ENCODE data around the gene CHST15. TPM values are rescaled to one million over a fixed set of nuclear protein-coding genes. Genes with fewer than 3 reads are reported as not detected.

The CHST15 gene
- total and polyA plus RNA-seq, 7 experiments from 2014 or later = 0.27 to 43.3 (median 2.2) TPM

DNA sequence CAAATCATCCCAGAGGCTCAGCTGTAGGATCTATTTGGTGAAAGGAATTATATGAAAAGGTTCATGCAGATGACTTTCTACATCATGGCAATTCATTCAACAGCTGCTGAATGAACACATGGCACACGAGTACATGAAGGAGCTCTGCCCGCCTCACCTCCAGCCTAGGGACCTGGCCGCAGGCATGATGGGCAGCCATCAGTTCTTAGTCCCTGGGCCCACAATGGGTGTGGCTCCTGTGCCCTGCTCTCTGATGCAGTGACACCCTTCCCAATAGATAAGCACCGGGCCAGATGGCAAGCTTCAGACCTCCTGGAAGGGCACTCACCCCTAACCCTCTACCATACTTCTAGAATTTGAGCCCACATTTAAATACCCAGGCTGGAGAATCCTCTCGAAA, 3.5 kb downstream of the CHST15 start:
- peaks cover 0 to 13% (median 5%) of the 10 kb centered on the region in 7 donors for H3K4me1 Mint-ChIP-seq
- no peak for ATAC-seq
- H3K9me3 Mint-ChIP-seq = no peaks in the 10 kb centered on the region
- no peak overlapping the region for H3K27ac ChIP-seq (ENCODE audit: low read depth, low read length)
- H3K27me3 ChIP-seq (ENCODE audit: control insufficient read depth in 2 of 2, insufficient read depth in 2 of 2, low read length in 2 of 2) = no peaks in the 10 kb centered on the region
- peaks cover 0 to 4% (median 0%) of the 10 kb centered on the region in 5 donors for H3K36me3 Mint-ChIP-seq
- ChIA-PET POLR2A (no interaction called here), CTCF (no interaction called here)
- no peak overlapping the region for H3K4me3 Mint-ChIP-seq
- H3K27ac Mint-ChIP-seq = no peak overlapping the region
- no peaks in the 10 kb centered on the region for H3K4me1 ChIP-seq (ENCODE audit: control insufficient read depth in 2 of 2, insufficient read depth in 2 of 2, low read length in 2 of 2)
- DNase-seq = no peak
- intact Hi-C loops (cut with micrococcal nuclease) = no loop called here
- peaks cover 16 to 54% (median 28%) of the 10 kb centered on the region in 5 donors for H3K27me3 Mint-ChIP-seq
- H3K4me3 ChIP-seq (ENCODE audit: low read length) = no peak overlapping the region
- no peaks in the 10 kb centered on the region for H3K9me3 ChIP-seq (ENCODE audit: control insufficient read depth in 2 of 3, low read length in 3 of 3)
- no peaks in the 10 kb centered on the region for H3K36me3 ChIP-seq (ENCODE audit: control insufficient read depth in 2 of 3, insufficient read depth in 3 of 3, low read length in 3 of 3)

DNA sequence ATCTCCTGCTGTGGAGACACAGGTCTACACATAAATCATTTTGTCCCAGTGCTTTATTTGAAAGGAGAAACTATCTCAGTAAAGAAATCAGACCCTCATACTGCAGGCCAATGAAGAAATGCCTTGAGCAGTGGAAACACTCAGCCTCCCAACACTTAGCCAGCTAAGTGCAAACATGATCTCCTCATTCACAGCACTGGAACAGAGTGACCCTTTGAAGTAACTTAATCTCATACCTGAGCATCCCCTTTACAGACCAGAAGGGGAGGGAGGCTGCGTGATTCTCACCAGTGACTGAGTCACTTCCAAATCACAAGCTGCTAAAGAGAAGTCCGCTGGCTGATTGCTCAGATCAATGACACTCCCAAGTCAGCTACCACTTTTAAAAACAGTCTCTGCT, 4.5 kb downstream of the CHST15 start:
- H3K4me1 Mint-ChIP-seq = peaks cover 0 to 14% (median 5%) of the 10 kb centered on the region in 7 donors
- ChIA-PET CTCF (no interaction called here), POLR2A (no interaction called here)
- Histone ChIP-seq H3K27me3 (ENCODE audit: control insufficient read depth in 2 of 2, insufficient read depth in 2 of 2, low read length in 2 of 2) (no peaks in the 10 kb centered on the region), H3K27ac (ENCODE audit: low read depth, low read length) (no peak overlapping the region), H3K4me3 (ENCODE audit: low read length) (no peak overlapping the region), H3K4me1 (ENCODE audit: control insufficient read depth in 2 of 2, insufficient read depth in 2 of 2, low read length in 2 of 2) (no peaks in the 10 kb centered on the region), H3K36me3 (ENCODE audit: control insufficient read depth in 2 of 3, insufficient read depth in 3 of 3, low read length in 3 of 3) (no peaks in the 10 kb centered on the region), H3K9me3 (ENCODE audit: control insufficient read depth in 2 of 3, low read length in 3 of 3) (no peaks in the 10 kb centered on the region)
- peaks cover 11 to 44% (median 23%) of the 10 kb centered on the region in 5 donors for H3K27me3 Mint-ChIP-seq
- no peak overlapping the region for H3K27ac Mint-ChIP-seq
- H3K36me3 Mint-ChIP-seq = peaks cover 0 to 4% (median 0%) of the 10 kb centered on the region in 5 donors
- H3K4me3 Mint-ChIP-seq = no peak overlapping the region
- ATAC-seq (no peak), DNase-seq (no peak)
- intact Hi-C loops (cut with micrococcal nuclease) = no loop called here
- no peaks in the 10 kb centered on the region for H3K9me3 Mint-ChIP-seq

DNA sequence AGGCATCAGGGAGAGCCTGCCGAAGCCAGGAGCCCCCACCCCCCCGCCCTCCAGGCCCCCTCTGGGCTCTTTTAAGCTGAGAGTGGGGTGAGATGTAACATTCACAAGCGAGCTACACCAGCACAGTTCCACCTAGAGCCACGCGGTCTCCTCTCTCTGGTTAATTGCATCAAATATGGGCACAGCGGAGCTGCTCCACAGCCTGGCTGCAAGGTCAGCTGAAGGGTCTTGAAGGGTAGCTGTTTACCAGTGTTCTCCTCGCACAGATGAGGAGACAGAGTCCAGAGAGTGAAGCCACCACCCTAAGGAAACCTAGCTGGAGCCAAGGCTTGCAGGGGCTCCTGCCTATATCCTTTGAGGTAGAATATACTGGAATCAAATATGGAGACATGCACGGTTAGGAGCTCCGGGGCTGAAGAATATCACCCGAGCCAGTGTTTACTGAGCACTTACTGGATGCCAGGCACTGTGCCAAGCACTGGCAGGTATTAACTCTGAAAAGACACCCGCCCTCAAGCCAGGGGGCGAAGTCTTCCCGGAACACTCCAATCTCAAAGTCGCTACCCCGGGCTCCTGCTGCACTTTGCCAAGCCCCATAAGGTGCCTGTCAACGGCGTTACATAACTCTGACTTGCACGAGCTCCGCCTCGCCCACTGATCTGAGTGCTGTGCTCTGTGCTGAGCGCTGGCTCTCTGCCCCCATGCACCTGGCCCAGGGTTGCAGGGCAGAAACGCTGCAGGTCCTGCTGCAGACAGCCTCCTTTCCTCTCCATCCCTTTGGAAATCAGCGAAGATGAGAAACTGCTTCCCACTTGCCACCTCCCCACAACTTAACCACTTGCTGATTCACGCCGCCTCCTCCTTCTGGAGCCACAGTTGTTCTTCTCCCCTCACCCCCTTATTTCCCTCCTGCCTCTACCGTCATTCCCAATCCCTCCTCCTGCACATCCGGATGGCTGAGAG, 5.4 kb downstream of the CHST15 start:
- Histone ChIP-seq H3K27me3 (ENCODE audit: control insufficient read depth in 2 of 2, insufficient read depth in 2 of 2, low read length in 2 of 2) (no peaks in the 10 kb centered on the region), H3K27ac (ENCODE audit: low read depth, low read length) (no peak overlapping the region), H3K9me3 (ENCODE audit: control insufficient read depth in 2 of 3, low read length in 3 of 3) (no peaks in the 10 kb centered on the region), H3K4me1 (ENCODE audit: control insufficient read depth in 2 of 2, insufficient read depth in 2 of 2, low read length in 2 of 2) (no peaks in the 10 kb centered on the region), H3K36me3 (ENCODE audit: control insufficient read depth in 2 of 3, insufficient read depth in 3 of 3, low read length in 3 of 3) (no peaks in the 10 kb centered on the region), H3K4me3 (ENCODE audit: low read length) (no peak overlapping the region)
- CTCF ChIA-PET = interaction anchor here (0.6 kb wide), 1 partner anchor 1114 kb away, joined by 4 read pairs; no protein-coding TSS in a partner anchor
- peaks cover 11 to 38% (median 23%) of the 10 kb centered on the region in 5 donors for H3K27me3 Mint-ChIP-seq
- peaks cover 0 to 16% (median 5%) of the 10 kb centered on the region in 7 donors for H3K4me1 Mint-ChIP-seq
- no peak overlapping the region for H3K27ac Mint-ChIP-seq
- DNase-seq = no peak
- no peaks in the 10 kb centered on the region for H3K9me3 Mint-ChIP-seq
- intact Hi-C loops (cut with micrococcal nuclease) = no loop called here
- POLR2A ChIA-PET = no interaction called here
- no peak overlapping the region for H3K4me3 Mint-ChIP-seq
- no peak for ATAC-seq
- peaks cover 0 to 4% (median 0%) of the 10 kb centered on the region in 5 donors for H3K36me3 Mint-ChIP-seq

DNA sequence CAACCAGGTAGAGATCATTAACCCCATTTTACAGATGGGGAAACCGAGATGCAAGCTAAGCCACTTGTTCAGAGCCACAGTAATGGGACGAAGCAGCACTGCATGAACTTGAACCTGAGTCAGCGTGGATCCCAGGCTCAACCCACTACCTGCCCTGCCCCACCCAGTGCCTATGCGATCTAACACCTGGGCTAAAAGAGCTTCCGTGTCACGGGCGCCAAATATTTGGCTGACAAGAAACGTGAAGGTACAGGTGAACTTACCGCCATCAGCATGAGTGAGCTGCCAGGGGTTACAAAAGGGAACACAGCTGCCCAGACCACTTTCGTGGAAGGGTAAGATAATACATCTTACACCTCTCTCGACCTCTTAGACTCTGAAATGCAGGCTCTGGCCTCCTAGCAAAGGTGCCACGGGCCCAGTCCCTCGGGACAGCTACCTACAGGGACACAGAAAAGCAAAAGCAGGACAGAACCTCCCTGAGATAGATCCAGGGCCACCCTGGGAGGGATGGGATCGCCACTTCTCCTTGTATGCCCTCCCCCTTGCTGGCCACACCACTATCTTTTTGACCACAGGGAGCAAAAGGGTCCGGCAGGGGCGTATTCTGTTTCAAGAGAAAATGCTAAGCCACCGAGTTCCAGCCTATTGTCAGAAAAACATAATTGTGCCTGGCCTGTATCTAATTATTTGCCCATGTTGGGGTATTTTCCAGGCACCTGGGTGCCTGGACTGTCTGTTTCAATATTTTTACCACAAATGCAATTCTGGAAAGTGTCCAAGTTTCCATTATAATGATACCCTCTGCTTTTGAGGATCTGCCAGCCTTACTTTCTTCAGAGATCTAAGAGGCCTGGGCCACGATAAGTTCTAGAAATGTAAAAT, 6.4 kb downstream of the CHST15 start:
- Mint-ChIP-seq H3K36me3 (peaks cover 0 to 4% (median 0%) of the 10 kb centered on the region in 5 donors), H3K4me3 (no peak overlapping the region), H3K27me3 (peaks cover 11 to 35% (median 23%) of the 10 kb centered on the region in 5 donors), H3K9me3 (peaks cover 0 to 3% (median 0%) of the 10 kb centered on the region in 11 donors), H3K27ac (no peak overlapping the region), H3K4me1 (peaks cover 0 to 15% (median 5%) of the 10 kb centered on the region in 7 donors)
- Histone ChIP-seq H3K27me3 (ENCODE audit: control insufficient read depth in 2 of 2, insufficient read depth in 2 of 2, low read length in 2 of 2) (no peaks in the 10 kb centered on the region), H3K4me3 (ENCODE audit: low read length) (no peak overlapping the region), H3K27ac (ENCODE audit: low read depth, low read length) (no peak overlapping the region), H3K4me1 (ENCODE audit: control insufficient read depth in 2 of 2, insufficient read depth in 2 of 2, low read length in 2 of 2) (no peaks in the 10 kb centered on the region), H3K36me3 (ENCODE audit: control insufficient read depth in 2 of 3, insufficient read depth in 3 of 3, low read length in 3 of 3) (no peaks in the 10 kb centered on the region), H3K9me3 (ENCODE audit: control insufficient read depth in 2 of 3, low read length in 3 of 3) (no peaks in the 10 kb centered on the region)
- intact Hi-C loops (cut with micrococcal nuclease) = no loop called here
- CTCF ChIA-PET = no interaction called here
- DNase-seq (no peak), ATAC-seq (no peak)
- POLR2A ChIA-PET = no interaction called here

DNA sequence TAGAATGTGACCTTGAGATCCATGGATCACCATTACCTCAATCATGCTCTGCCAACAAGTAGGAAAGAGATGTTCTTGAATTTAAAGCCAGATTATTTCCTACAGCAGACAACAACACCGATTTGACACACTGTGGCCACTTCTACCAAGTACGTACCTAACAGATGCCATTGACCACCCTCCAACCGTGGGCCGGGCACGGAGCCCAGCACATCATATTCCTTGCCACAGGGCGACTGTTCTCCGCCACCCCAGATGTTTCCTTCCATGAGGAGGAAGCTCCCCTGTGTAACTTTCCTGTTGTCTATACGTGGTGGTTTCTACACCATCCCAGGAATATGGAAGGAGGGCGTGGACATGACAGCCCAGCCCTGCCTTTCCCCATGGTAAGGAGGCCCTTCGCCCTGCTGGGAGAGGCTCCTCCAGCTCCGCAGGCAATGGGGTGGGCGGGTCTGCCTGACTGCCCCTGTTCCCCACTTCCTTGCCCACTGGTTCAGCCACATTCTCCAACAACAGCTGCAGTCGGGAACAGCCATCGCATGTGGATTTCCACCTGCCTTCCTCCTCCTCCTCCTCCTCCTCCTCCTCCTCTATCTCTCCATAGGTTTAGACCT, 7.2 kb downstream of the CHST15 start:
- H3K4me3 Mint-ChIP-seq = no peak overlapping the region
- peaks cover 0 to 13% (median 3%) of the 10 kb centered on the region in 7 donors for H3K4me1 Mint-ChIP-seq
- no peak for DNase-seq
- H3K27ac Mint-ChIP-seq = no peak overlapping the region
- ATAC-seq = no peak
- peaks cover 0 to 3% (median 0%) of the 10 kb centered on the region in 11 donors for H3K9me3 Mint-ChIP-seq
- Histone ChIP-seq H3K4me3 (ENCODE audit: low read length) (no peak overlapping the region), H3K4me1 (ENCODE audit: control insufficient read depth in 2 of 2, insufficient read depth in 2 of 2, low read length in 2 of 2) (no peaks in the 10 kb centered on the region), H3K9me3 (ENCODE audit: control insufficient read depth in 2 of 3, low read length in 3 of 3) (no peaks in the 10 kb centered on the region), H3K27me3 (ENCODE audit: control insufficient read depth in 2 of 2, insufficient read depth in 2 of 2, low read length in 2 of 2) (no peaks in the 10 kb centered on the region), H3K36me3 (ENCODE audit: control insufficient read depth in 2 of 3, insufficient read depth in 3 of 3, low read length in 3 of 3) (no peaks in the 10 kb centered on the region), H3K27ac (ENCODE audit: low read depth, low read length) (no peak overlapping the region)
- H3K27me3 Mint-ChIP-seq = peaks cover 9 to 30% (median 22%) of the 10 kb centered on the region in 5 donors
- intact Hi-C loops (cut with micrococcal nuclease) = no loop called here
- ChIA-PET POLR2A (no interaction called here), CTCF (no interaction called here)
- H3K36me3 Mint-ChIP-seq = peaks cover 0 to 3% (median 0%) of the 10 kb centered on the region in 5 donors

DNA sequence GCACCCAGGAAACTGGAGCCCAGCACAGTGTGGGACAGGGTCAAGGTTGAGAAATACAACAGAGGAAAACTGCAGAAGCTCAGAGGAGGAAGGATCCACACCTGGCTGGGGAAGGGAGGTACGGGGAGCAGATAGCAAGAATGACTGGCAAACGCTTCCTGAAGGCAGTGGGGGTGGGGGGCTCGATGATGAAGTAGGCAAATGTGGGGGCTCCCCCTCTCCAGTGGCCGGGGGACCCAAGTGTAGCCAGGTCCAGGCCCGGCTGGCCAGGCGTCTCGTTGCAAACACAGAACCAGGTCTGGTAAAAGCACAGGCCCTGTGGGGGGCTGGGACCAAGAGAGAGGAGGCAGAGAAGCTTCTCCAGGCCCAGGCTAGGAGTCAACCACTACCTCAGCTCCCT, 7.7 kb downstream of the CHST15 start:
- no peaks in the 10 kb centered on the region for H3K9me3 ChIP-seq (ENCODE audit: control insufficient read depth in 2 of 3, low read length in 3 of 3)
- no peaks in the 10 kb centered on the region for H3K4me1 ChIP-seq (ENCODE audit: control insufficient read depth in 2 of 2, insufficient read depth in 2 of 2, low read length in 2 of 2)

More for the DNA sequence above, 7.7 kb downstream of the CHST15 start:
- peaks cover 0 to 9% (median 0%) of the 10 kb centered on the region in 7 donors for H3K4me1 Mint-ChIP-seq
- H3K27ac Mint-ChIP-seq = no peak overlapping the region
- H3K36me3 Mint-ChIP-seq = no peaks in the 10 kb centered on the region
- Histone ChIP-seq H3K27ac (ENCODE audit: low read depth, low read length) (no peak overlapping the region), H3K27me3 (ENCODE audit: control insufficient read depth in 2 of 2, insufficient read depth in 2 of 2, low read length in 2 of 2) (no peaks in the 10 kb centered on the region), H3K4me3 (ENCODE audit: low read length) (no peak overlapping the region), H3K36me3 (ENCODE audit: control insufficient read depth in 2 of 3, insufficient read depth in 3 of 3, low read length in 3 of 3) (no peaks in the 10 kb centered on the region)
- no peak for ATAC-seq
- intact Hi-C loops (cut with micrococcal nuclease) = no loop called here
- CTCF ChIA-PET = interaction anchor here (0.7 kb wide), 1 partner anchor 95 kb away, joined by 3 read pairs; no protein-coding TSS in a partner anchor
- peaks cover 4 to 24% (median 16%) of the 10 kb centered on the region in 5 donors for H3K27me3 Mint-ChIP-seq
- peaks cover 0 to 3% (median 0%) of the 10 kb centered on the region in 11 donors for H3K9me3 Mint-ChIP-seq
- POLR2A ChIA-PET = no interaction called here
- no peak overlapping the region for H3K4me3 Mint-ChIP-seq
- DNase-seq = no peak
